Adrenal gland (tissue), 12 donors: ENCODE data around the gene TRAF7. TPM values are rescaled to one million over a fixed set of nuclear protein-coding genes. Genes with fewer than 3 reads are reported as not detected.

Experiments
- DNase-seq, 7 donors: peaks; one replicate each; pipeline ENCODE4 v3.0.0-alpha.2; 2019 to 2020
- H3K27ac ChIP-seq, 5 donors: fragments of 200-600 bp; sonication (generic) in 4 of 5; 1 replicate in 3 of 5; 2 replicates in 2 of 5; pipeline versions ENCODE4 v1.5.1 to v1.8.0; 2016 to 2020; ENCODE audit warnings: mild to moderate bottlenecking in 1 of 5
- H3K27me3 ChIP-seq: fragments of 200-600 bp; 2 replicates; pipeline ENCODE4 v1.8.0; 2021
- H3K36me3 ChIP-seq, 2 donors: fragments of 200-600 bp; replicated peaks in 1 of 2; 1 replicate in 1 of 2; 2 replicates in 1 of 2; pipeline versions ENCODE4 v1.5.1 to v1.8.0; 2018 to 2022
- H3K4me1 ChIP-seq, 2 donors: fragments of 200-600 bp; replicated peaks in 1 of 2; 1 replicate in 1 of 2; 2 replicates in 1 of 2; pipeline versions ENCODE4 v1.5.1 to v1.8.0; 2018 to 2021
- H3K4me3 ChIP-seq, 4 donors: fragments of 200-600 bp; sonication (generic) in 3 of 4; one replicate each; pipeline ENCODE4 v1.5.1; 2016 to 2018
- H3K9me3 ChIP-seq, 3 donors: fragments of 200-600 bp; sonication (generic) in 1 of 3; replicated peaks in 1 of 3; 1 replicate in 2 of 3; 2 replicates in 1 of 3; pipeline versions ENCODE4 v1.5.1 to v1.8.0; 2016 to 2021
- POLR2A ChIP-seq, 2 donors: fragments of 450-650 bp; IDR thresholded peaks; one replicate each; pipeline ENCODE4 v1.6.1; 2017; ENCODE audit warnings: antibody characterized with exemption in 2 of 2, mild to moderate bottlenecking in 2 of 2, moderate library complexity in 1 of 2
- WGBS, 4 donors: extraction: QIAGEN DNeasy Blood & Tissue Kit in 2 of 4; methylation state at CpG; one replicate each; pipeline versions ENCODE4 v1.1.5 to v1.1.7; 2013 to 2017; 5-methylcytosine and 5-hydroxymethylcytosine counted together
- intact Hi-C, 2 donors: fragments of 100-400 bp; cut with DNase I; formaldehyde crosslinking; loops; one replicate each; pipeline versions ENCODE4 v1.14.1 to v1.15.0; 2022 to 2023
- polyA plus RNA-seq, 3 donors: library from polyadenylated mRNA; stranded (reverse); fragments of 200-250 nt in 2 of 3; fragments of 350-450 nt in 1 of 3; fragmentation: Illumina TruSeq in 1 of 3; extraction: RNeasy Lipid Tissue Mini Kit (QIAGEN cat#74804) in 1 of 3; gene quantifications; one replicate each; pipeline ENCODE4 v1.2.3, GENCODE V29; 2013 to 2014
- total RNA-seq, 9 donors: library from RNA; depleted of rRNA in 4 of 9; stranded (reverse); fragments of >200 nt in 4 of 9; fragments of 120-200 nt in 1 of 9; fragmentation: NEBNext Ultra II Directional in 1 of 9; extraction: Animal tissue kit (Norgen Biotek cat#: 25700) in 1 of 9; gene quantifications; one replicate each; pipeline versions ENCODE4 v1.1.0 to v1.2.4, GENCODE V29; 2013 to 2023
- TF ChIP-seq, protein P1 (sequence below), 6 experiments: fragments of 450-650 bp in 4 of 6; fragments of 200-600 bp in 2 of 6; sonication (generic) in 1 of 6; IDR thresholded peaks; 1 replicate in 5 of 6; 2 replicates in 1 of 6; pipeline versions ENCODE4 v1.5.1 to v1.8.0; 2016 to 2021; ENCODE audit warnings: antibody characterized with exemption in 6 of 6, mild to moderate bottlenecking in 2 of 6, moderate library complexity in 1 of 6
- donor health status: healthy with polysubstance abuse.
- donor health status: Bipolar disorder and iron deficiency.
- donor health status: DM: yes; HTN: yes; CAD: no.
- donor health status: DM: no; HTN: no; CAD: no.
- donor health status: DM: no; HTN: no; CAD: no.
- donor health status: DM: yes; HTN: yes; CAD: no.

TRAF7 gene
- total and polyA plus RNA-seq, 12 donors: 21.0 to 129 (median 52.2) TPM

DNA sequence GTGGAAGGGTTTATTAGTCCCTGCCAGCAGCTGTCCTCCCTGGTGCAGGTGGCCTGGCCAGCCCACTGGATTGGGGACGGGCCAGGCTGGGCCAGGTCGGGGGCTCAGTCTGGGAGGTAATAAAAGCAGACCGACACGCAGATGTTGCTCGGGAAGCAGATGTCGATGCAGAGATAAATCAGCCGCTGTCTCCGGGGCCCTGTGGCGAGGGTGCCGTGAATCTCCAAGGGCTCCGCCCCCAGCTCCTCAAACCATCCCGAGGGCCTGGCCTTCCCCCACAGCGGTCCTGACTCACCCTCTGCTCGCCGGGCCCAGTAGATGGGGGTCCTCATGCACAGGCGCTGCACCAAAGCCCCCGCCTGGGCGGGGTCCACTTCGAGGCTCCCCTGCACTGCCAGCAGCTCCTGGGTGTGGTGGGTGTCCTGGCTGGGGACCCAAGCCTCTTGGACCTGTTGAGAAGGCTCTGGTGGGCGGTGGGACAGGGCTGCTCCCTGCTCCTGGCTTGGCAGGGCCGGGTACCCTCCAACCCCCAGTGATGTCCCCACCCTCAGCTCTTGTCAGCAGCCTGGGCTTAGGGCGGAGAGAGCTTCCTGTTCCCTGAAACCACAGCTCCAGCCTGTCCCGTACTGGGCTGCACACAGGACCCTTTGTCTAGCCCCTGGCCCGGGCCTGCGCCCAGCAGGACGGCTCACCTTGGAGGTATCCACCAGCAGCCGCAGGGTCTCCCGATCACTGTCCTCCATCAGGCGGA lies 53.9 kb downstream of the TRAF7 start:
- WGBS, 4 donors: 79 to 85% (median 84%) methylated on average over 11 to 29 of the region's 29 CpGs; no CpG with 5 or more reads in 1 of the 4 donors
- Histone ChIP-seq H3K4me3 (no peak overlapping the region), H3K4me1 (peaks cover 28 to 44% of the 10 kb centered on the region in 2 donors), H3K27ac (no peak overlapping the region), H3K27me3 (no peaks in the 10 kb centered on the region), H3K9me3 (no peaks in the 10 kb centered on the region), H3K36me3 (peaks cover 0 to 35% of the 10 kb centered on the region in 2 donors)
- no peak for TF ChIP-seq POLR2A (IDR thresholded peaks at IDR 0.05)
- TF ChIP-seq, protein P1, sequence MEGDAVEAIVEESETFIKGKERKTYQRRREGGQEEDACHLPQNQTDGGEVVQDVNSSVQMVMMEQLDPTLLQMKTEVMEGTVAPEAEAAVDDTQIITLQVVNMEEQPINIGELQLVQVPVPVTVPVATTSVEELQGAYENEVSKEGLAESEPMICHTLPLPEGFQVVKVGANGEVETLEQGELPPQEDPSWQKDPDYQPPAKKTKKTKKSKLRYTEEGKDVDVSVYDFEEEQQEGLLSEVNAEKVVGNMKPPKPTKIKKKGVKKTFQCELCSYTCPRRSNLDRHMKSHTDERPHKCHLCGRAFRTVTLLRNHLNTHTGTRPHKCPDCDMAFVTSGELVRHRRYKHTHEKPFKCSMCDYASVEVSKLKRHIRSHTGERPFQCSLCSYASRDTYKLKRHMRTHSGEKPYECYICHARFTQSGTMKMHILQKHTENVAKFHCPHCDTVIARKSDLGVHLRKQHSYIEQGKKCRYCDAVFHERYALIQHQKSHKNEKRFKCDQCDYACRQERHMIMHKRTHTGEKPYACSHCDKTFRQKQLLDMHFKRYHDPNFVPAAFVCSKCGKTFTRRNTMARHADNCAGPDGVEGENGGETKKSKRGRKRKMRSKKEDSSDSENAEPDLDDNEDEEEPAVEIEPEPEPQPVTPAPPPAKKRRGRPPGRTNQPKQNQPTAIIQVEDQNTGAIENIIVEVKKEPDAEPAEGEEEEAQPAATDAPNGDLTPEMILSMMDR (IDR thresholded peaks at IDR 0.05): no peak
- intact Hi-C loops: no loop called here
- DNase-seq: no peak

DNA sequence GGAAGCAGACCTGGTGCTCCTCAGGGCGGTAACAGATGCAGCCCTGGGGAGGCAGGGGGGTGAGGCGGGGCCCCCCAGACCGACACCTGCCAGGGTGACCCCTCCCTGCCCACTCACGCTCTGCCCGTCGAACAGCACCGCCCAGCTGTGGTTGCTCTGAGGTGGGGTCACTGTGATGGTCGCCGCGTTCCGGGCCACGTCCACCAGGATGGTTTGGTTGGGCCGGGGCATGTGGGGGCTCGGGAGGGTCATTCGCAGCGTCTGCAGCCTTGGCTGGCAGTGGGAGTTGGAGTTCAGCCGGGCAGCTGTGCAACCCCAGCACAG lies 54.4 kb downstream of the TRAF7 start:
- no peak for DNase-seq
- H3K4me3 ChIP-seq: no peak overlapping the region
- TF ChIP-seq, protein P1 (IDR thresholded peaks at IDR 0.05): no peak
- TF ChIP-seq POLR2A (IDR thresholded peaks at IDR 0.05): no peak
- no peak overlapping the region for H3K27ac ChIP-seq
- peaks cover 0 to 35% of the 10 kb centered on the region in 2 donors for H3K36me3 ChIP-seq
- WGBS, 4 donors: 85 to 95% (median 93%) methylated on average over 12 to 17 of the region's 17 CpGs
- intact Hi-C loops: no loop called here
- H3K27me3 ChIP-seq: no peaks in the 10 kb centered on the region
- H3K9me3 ChIP-seq: no peaks in the 10 kb centered on the region
- peaks cover 24 to 40% of the 10 kb centered on the region in 2 donors for H3K4me1 ChIP-seq

GRCh38 chr16:2210386-2211365 lies 55.1 kb downstream of the TRAF7 start, which contains the start of gene BRICD5:
TSS of gene BRICD5 (minus strand) at chr16:2210863. CDS start at chr16:2210833, 30 bp downstream.
- intact Hi-C loops: no loop called here
- no peak for TF ChIP-seq POLR2A (IDR thresholded peaks at IDR 0.05)
- TF ChIP-seq, protein P1 (IDR thresholded peaks at IDR 0.05): no peak
- WGBS, 4 donors: 38 to 85% (median 69%) methylated on average over 5 to 24 of the region's 24 CpGs
- H3K27me3 ChIP-seq: no peaks in the 10 kb centered on the region
- no peaks in the 10 kb centered on the region for H3K9me3 ChIP-seq
- H3K4me1 ChIP-seq: peaks cover 24 to 40% of the 10 kb centered on the region in 2 donors
- H3K4me3 ChIP-seq: no peak within 1 kb of the TSS
- DNase-seq: no peak
- H3K27ac ChIP-seq: peak within 1 kb of the TSS in 2 of 5 donors; percentile 42 to 72
- peaks cover 0 to 35% of the 10 kb centered on the region in 2 donors for H3K36me3 ChIP-seq

DNA sequence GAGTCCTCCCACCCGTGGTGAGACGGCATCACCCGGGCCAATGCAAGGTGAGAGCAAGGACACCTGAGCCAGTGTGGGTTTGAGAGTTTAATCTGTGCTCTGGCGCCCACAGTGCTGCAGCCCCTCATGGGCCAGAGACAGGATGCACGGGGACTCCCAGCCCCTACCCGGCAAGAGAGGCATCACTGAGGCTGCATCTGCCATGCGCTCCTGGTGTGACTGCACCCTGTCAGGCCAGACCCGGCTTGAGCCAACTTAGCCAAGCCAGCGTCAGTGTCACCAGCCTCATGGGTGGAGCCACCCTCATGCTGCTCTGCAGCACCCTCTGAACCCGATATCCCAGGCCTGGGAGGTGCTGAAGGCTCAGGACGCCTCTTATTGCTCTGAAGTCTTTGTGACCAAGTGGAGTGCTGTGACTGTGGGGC lies 56.4 kb downstream of the TRAF7 start:
- 43 to 67% (median 64%) methylated on average over 4 to 11 of the region's 11 CpGs for WGBS, 4 donors
- H3K4me1 ChIP-seq: peaks cover 24 to 28% of the 10 kb centered on the region in 2 donors

More for the DNA sequence above, 56.4 kb downstream of the TRAF7 start:
- peak in 4 of 7 donors; percentile 52 to 70 (median 60) for DNase-seq
- H3K27me3 ChIP-seq: no peaks in the 10 kb centered on the region
- TF ChIP-seq POLR2A (IDR thresholded peaks at IDR 0.05): peak in 1 of 2 donors; percentile 7
- TF ChIP-seq, protein P1 (IDR thresholded peaks at IDR 0.05): no peak
- peaks cover 0 to 33% of the 10 kb centered on the region in 2 donors for H3K36me3 ChIP-seq
- intact Hi-C loops: no loop called here
- peak overlapping the region in 4 of 5 donors; percentile 36 to 72 (median 50) for H3K27ac ChIP-seq
- H3K4me3 ChIP-seq: no peak overlapping the region
- no peaks in the 10 kb centered on the region for H3K9me3 ChIP-seq
